Stimulated activated CD4-positive, alpha-beta T cell treated with anti-CD3 and anti-CD28 coated beads, Interleukin-1b, Interleukin-23, amount 100 ng/mL, for 4 hours (primary cell): Measurements from ENCODE around the gene COG3.
A peak's percentile ranks its signal among the peaks of the same experiment; 100 is the strongest.
"Not testable (repeated sequence)": the region's sequence is repeated elsewhere in the genome, so short reads cannot be mapped to it uniquely, and the experiment has no call there.

Source experiments
- DNase-seq, 2 donors: peaks; one replicate each; pipeline ENCODE4 v3.0.0-alpha.2; 2020; ENCODE audit warnings: low read depth in 2 of 2

Gene COG3, protein sequence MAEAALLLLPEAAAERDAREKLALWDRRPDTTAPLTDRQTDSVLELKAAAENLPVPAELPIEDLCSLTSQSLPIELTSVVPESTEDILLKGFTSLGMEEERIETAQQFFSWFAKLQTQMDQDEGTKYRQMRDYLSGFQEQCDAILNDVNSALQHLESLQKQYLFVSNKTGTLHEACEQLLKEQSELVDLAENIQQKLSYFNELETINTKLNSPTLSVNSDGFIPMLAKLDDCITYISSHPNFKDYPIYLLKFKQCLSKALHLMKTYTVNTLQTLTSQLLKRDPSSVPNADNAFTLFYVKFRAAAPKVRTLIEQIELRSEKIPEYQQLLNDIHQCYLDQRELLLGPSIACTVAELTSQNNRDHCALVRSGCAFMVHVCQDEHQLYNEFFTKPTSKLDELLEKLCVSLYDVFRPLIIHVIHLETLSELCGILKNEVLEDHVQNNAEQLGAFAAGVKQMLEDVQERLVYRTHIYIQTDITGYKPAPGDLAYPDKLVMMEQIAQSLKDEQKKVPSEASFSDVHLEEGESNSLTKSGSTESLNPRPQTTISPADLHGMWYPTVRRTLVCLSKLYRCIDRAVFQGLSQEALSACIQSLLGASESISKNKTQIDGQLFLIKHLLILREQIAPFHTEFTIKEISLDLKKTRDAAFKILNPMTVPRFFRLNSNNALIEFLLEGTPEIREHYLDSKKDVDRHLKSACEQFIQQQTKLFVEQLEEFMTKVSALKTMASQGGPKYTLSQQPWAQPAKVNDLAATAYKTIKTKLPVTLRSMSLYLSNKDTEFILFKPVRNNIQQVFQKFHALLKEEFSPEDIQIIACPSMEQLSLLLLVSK

GRCh38 chr13:45464687-45465453 is at the start of gene COG3:
COG3 (plus strand) TSS chr13:45464939; CDS start chr13:45465037, 98 bp downstream.
- peak; percentile 86 to 92 for DNase-seq

GRCh38 chr13:45415112-45415511 is 49.6 kb upstream of the COG3 start:
- no peak for DNase-seq

DNA sequence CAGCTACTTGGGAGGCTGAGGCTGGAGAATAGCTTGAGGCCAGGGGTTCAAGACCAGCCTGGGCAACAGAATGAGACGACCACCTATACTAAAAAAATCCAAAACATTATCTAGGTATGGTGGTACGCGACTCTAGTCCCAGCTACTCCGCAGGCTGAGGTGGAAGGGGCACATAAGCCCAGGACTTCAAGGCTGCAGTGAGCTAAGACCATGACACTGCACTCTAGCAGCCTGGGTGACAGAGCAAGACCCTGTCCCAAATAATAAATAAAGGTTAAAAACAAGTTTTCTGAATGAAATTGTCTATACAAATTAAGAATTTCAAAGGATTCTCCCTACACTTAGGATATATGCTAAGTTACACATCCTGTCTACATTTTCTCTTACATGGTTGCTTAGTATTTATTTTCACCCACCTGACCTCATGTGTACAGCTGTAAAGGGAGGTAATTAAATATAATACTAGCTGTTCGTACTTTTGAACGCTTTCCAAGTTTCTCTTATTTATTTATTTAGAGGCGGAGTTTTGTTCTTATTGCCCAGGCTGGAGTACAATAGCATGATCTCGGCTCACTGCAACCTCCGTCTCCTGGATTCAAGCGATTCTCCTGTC is 48.1 kb upstream of the COG3 start:
- DNase-seq: no peak

DNA sequence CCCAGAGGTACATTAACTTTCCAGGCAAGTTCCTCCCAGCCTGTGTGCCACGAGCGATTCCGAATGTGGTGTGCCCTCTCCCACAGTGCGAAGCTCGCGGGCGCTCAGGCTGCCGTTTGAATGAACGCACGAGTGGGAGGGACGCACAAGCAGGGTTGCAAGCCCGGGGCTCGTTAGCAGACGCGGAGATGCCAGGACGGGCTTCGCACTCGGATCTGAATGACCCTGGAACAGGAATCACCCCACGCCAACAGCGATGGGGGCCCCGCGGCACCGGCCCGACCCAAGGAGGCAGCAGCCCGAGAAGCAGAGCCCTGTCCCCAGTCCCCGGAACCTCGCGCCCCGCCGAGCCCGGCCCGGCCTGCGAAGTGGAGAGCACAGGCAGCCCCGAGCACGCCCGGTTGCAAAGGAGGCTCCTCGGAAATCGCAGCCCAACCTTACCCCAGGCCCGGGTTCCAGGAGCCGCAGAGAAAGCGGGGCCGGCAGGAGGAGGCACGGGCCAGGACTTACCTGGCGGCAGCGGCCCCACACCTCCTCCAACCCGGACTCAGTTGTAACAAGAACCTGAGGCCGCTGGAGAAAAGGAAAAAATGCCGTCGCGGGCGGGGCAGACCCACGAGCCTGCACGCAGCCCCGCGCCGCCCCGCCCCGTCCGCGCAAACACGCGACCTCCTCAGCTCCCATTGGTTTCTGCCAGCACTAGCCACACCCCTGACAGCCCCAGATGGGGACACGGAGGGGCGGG is 46.8 kb upstream of the COG3 start, which contains the start of gene SLC25A30:
SLC25A30 (minus strand) TSS at position 584 of the 745 bp plus-strand sequence. CDS start 6,948 bp downstream, outside the sequence.
- peak; percentile 82 to 88 for DNase-seq

DNA sequence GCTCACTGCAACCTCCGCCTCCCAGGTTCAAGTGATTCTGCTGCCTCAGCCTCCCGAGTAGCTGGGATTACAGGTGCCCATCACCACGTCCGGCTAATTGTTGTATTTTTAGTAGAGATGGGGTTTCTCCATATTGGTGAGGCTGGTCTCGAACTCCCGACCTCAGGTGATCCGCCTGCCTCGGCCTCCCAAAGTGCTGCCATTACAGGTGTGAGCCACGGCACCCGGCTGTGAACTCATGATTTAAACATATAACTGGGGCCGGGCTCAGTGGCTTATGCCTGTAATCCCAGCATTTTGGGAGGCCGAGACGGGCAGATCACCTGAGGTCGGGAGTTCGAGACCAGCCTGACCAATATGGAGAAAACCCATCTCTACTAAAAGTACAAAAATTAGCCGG is 45.4 kb upstream of the COG3 start:
- DNase-seq: not testable (repeated sequence)

DNA sequence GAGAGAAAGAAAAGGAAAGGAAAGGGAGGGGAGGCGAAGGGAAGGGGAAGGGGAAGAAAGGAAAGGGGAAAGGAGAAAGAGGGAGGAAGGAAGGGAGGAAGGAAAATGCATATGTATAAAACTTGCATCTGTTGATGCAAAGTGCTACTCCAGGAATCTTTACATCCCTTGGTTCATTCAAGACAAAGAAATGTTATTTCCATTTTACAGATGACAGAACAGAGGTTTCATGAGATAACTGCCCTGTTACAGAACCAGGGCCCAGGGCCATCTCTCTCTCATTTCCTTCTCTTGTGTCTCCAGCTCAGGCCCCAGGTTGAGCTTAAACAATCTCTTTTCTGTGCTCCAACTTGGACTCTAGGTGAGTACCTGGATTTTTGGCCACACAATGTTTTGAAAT is 44.8 kb upstream of the COG3 start:
- DNase-seq: no peak

DNA sequence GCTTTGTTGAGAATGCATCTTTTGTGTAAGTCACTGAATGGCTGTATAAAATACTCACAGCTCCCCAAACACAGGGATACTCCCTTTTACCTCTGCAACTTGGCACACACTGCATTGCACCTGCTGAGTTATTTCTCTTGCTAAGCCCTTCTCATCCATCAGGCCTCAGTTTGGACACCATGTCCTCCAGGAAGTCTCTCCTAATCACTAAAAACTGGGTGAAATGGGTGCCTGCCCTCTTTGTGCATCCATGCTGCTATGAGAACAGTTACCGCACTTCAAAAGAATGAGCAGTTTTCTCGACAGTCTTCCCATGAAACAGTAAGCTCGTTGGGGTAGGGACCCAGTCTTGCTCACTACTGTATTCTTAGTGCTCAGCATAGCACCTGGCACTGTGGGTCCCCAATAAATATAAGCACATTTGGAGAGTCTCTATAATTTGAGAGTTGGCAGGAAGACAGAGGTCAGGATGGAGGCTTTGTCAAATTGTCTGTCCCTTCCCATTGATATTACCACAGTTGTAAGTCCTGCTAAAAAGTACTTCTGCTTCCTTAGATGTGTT is 41.9 kb upstream of the COG3 start:
- DNase-seq: no peak

GRCh38 chr13:45426056-45426841 is 38.5 kb upstream of the COG3 start:
- not testable (repeated sequence) for DNase-seq

GRCh38 chr13:45432737-45433380 is 31.9 kb upstream of the COG3 start:
- DNase-seq: no peak

GRCh38 chr13:45433381-45433790 is 31.4 kb upstream of the COG3 start:
- no peak for DNase-seq

DNA sequence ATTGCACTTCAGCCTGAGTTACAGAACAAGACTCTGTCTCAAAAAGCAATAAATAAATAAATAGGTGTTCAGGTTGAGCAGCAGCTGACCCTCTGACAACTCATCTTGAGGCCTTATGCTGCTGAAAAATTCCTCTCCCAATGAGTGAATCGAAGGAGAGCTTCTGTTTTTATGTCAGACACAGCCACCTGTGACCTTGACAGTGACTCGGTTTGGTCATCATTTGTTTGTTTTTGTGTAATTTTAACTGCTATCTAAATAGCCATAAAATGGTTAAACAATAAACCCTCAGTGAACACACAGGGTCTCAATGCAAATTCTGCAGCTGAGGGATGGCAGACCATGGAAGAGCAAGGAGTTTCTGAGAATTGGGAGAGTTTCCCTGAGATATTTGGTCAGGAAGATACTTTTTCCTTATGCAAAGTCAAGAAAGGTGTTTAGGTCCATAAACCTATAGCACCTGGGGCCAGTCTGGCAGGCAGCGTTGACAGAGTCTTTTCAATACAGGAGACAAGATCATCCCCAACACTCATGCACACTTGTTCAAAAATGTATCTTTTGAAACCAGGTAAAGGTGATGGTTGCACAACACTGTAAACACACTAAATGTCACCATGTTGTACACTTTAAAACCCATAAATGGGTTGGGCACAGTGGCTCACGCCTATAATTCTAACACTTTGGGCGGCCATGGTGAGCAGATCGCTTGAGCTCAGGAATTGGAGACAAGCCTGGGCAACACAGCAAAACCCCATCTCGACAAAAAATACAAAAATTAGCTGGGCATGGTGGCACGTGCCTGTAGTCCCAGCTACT is 30.0 kb upstream of the COG3 start:
- no peak for DNase-seq

DNA sequence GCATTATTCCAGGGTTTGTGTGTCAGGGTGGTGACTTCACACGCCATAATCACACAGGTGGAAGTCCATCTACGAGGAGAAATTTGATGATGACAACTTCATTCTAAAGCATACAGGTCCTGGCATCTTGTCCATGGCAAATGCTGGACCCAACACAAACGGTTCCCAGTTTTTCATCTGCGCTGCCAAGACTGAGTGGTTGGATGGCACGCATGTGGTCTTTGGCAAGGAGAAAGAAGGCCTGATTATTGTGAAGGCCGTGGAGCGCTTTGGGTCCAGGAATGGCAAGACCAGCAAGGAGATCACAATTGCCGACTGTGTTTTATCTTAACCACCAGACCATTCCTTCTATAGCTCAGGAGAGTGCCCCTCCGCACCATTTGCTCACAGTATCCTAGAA is 28.4 kb upstream of the COG3 start:
- DNase-seq: no peak

DNA sequence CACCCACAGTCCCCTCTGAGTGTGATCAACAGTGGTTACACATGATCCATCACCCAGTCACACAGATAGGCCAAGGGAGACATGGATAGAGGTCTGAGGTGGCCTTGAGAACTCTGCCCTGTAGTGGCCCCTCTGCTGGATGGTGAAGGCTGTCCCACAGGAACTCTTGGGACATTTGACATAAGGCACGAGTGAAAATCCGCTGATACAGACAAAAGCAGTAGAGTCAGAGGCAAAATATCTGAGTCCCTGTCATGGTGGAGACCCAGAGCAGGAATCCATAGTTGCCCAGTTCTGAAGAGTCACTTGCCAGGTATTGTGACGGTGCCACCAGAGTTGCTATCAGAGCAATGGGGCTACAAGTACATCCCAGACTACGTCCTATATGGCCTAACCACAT is 27.8 kb upstream of the COG3 start:
- DNase-seq: no peak

GRCh38 chr13:45437947-45438346 is 26.8 kb upstream of the COG3 start:
- DNase-seq: no peak

- no peak for DNase-seq
Observed at GRCh38 chr13:45439008-45439407, 25.7 kb upstream of the COG3 start.

GRCh38 chr13:45439781-45440462 is 24.8 kb upstream of the COG3 start:
- DNase-seq: no peak

- DNase-seq: no peak
Observed at GRCh38 chr13:45441633-45442032, 23.1 kb upstream of the COG3 start.

DNA sequence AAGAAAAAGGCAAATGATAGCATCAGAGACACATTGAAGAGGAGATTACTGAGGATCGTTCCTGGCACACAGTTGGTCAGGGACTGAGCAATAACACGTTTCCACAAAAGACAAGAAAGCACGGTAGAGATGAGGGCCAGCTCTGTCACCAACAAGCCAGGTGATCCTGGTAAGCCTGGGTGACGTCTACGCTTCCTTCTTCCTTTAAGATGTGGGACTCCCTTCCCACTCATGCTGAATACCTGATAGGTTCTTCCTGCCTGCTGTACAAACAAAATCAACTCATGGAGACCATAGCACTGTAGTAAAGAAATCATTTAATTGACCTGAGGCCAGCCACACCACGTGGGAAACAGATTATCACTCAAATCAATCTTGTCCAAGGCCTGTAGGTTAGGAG is 19.7 kb upstream of the COG3 start:
- no peak for DNase-seq
